Endodermal cell (in vitro differentiated cells): ENCODE data around the gene EIF4E1B. TPM values are rescaled to one million over a fixed set of nuclear protein-coding genes. Genes with fewer than 3 reads are reported as not detected.

Source experiments
- DNase-seq: peaks from one replicate; pipeline ENCODE4 v3.0.0-alpha.2; 2017
- H3K27ac ChIP-seq: 2 replicates; pipeline ENCODE4 v1.5.1; 2013; ENCODE audit warnings: mild to moderate bottlenecking, low read depth, low read length, moderate library complexity
- H3K27me3 ChIP-seq: 2 replicates; pipeline ENCODE4 v1.6.1; 2013; ENCODE audit warnings: mild to moderate bottlenecking, low read length, moderate library complexity; ENCODE audit not compliant: insufficient read depth, control insufficient read depth, poor library complexity, severe bottlenecking
- H3K36me3 ChIP-seq: 2 replicates; pipeline ENCODE4 v1.7.0; 2013; ENCODE audit warnings: mild to moderate bottlenecking, low read length, moderate library complexity; ENCODE audit not compliant: control insufficient read depth, insufficient read depth
- H3K4me1 ChIP-seq: one replicate; pipeline ENCODE4 v1.7.0; 2013; ENCODE audit warnings: low read length; ENCODE audit not compliant: control insufficient read depth, insufficient read depth
- H3K4me3 ChIP-seq: 2 replicates; pipeline ENCODE4 v1.5.1; 2013; ENCODE audit warnings: mild to moderate bottlenecking, low read length, moderate library complexity
- H3K9ac ChIP-seq: 2 replicates; pipeline ENCODE4 v1.6.1; 2013; ENCODE audit warnings: mild to moderate bottlenecking, low read length, moderate library complexity; ENCODE audit not compliant: poor library complexity, severe bottlenecking; ENCODE audit errors: extremely low read depth
- H3K9me3 ChIP-seq: 2 replicates; pipeline ENCODE4 v1.6.1; 2013; ENCODE audit warnings: mild to moderate bottlenecking, low read length, moderate library complexity; ENCODE audit not compliant: control insufficient read depth
- H3K27ac Mint-ChIP-seq: 2 replicates; pipeline ENCODE4 v1.8.0; 2020; ENCODE audit warnings: mixed read lengths
- H3K27me3 Mint-ChIP-seq: 2 replicates; pipeline ENCODE4 v1.8.0; 2021; ENCODE audit warnings: mild to moderate bottlenecking, mixed read lengths; ENCODE audit not compliant: insufficient read depth
- H3K36me3 Mint-ChIP-seq: 2 replicates; pipeline ENCODE4 v1.8.0; 2020; ENCODE audit warnings: low read depth, mixed read lengths
- H3K4me1 Mint-ChIP-seq: 2 replicates; pipeline ENCODE4 v1.8.0; 2020; ENCODE audit warnings: mixed read lengths
- H3K4me3 Mint-ChIP-seq: 2 replicates; pipeline ENCODE4 v1.8.0; 2020; ENCODE audit warnings: mild to moderate bottlenecking, moderate library complexity, mixed read lengths
- H3K9me3 Mint-ChIP-seq: 2 replicates; pipeline ENCODE4 v1.8.0; 2020; ENCODE audit warnings: mild to moderate bottlenecking, mixed read lengths
- CTCF ChIP-seq: fragments of 200-600 bp; sonication (generic); conservative IDR thresholded peaks from 2 replicates; pipeline ENCODE4 v1.5.0; 2021; ENCODE audit warnings: antibody characterized with exemption, mild to moderate bottlenecking
- WGBS, 2 experiments: methylation state at CpG; one replicate each; pipeline versions ENCODE4 v1.1.5 to v1.1.7; 2013; ENCODE audit warnings: missing lambda C conversion rate in 2 of 2, mixed read lengths in 1 of 2; ENCODE audit not compliant: insufficient coverage in 1 of 2, insufficient read length in 1 of 2; 5-methylcytosine and 5-hydroxymethylcytosine counted together
- microRNA-seq: library from miRNA; unstranded; fragments of <30 nt; microRNA quantifications from one replicate; pipeline ENCODE4 v1.2.0, GENCODE V29; 2020; ENCODE audit warnings: borderline microRNAs expressed
- total RNA-seq, 2 donors: library from RNA; stranded (reverse); fragmentation: NEBNext Ultra II Directional in 1 of 2; extraction: Animal tissue kit (Norgen Biotek cat#: 25700) in 1 of 2; gene quantifications; 2 replicates in 1 of 2; 3 replicates in 1 of 2; pipeline ENCODE4 v1.2.1, GENCODE V29; 2021

Gene EIF4E1B
- total RNA-seq, 2 donors from 2014 or later: 1.4 to 2.0 TPM

GRCh38 chr5:176694146-176694545 lies 63.7 kb downstream of the EIF4E1B start:
- H3K4me3 Mint-ChIP-seq: no peak overlapping the region
- no peak overlapping the region for H3K27ac Mint-ChIP-seq
- H3K4me1 Mint-ChIP-seq: peaks cover 24% of the 10 kb centered on the region
- no peaks in the 10 kb centered on the region for H3K9me3 Mint-ChIP-seq
- H3K4me3 ChIP-seq: no peak overlapping the region
- H3K36me3 Mint-ChIP-seq: no peaks in the 10 kb centered on the region
- WGBS, 2 experiments: 87 to 91% methylated on average over 10 of the region's 10 CpGs
- peaks cover 16% of the 10 kb centered on the region for H3K27me3 ChIP-seq
- no peak for TF ChIP-seq CTCF
- H3K9me3 ChIP-seq: no peaks in the 10 kb centered on the region
- H3K27ac ChIP-seq: no peak overlapping the region
- no peak for DNase-seq
- H3K4me1 ChIP-seq: peaks cover 4% of the 10 kb centered on the region
- peaks cover 19% of the 10 kb centered on the region for H3K27me3 Mint-ChIP-seq
- no peaks in the 10 kb centered on the region for H3K36me3 ChIP-seq
- H3K9ac ChIP-seq: no peak overlapping the region

- TF ChIP-seq CTCF: no peak
- Histone ChIP-seq H3K4me3 (no peak overlapping the region), H3K4me1 (peaks cover 4% of the 10 kb centered on the region), H3K27ac (no peak overlapping the region), H3K9ac (no peak overlapping the region), H3K27me3 (peaks cover 16% of the 10 kb centered on the region), H3K36me3 (no peaks in the 10 kb centered on the region), H3K9me3 (no peaks in the 10 kb centered on the region)
- 90 to 92% methylated on average over 8 to 9 of the region's 9 CpGs for WGBS, 2 experiments
- Mint-ChIP-seq H3K27me3 (peaks cover 19% of the 10 kb centered on the region), H3K36me3 (no peaks in the 10 kb centered on the region), H3K4me1 (peaks cover 24% of the 10 kb centered on the region), H3K27ac (no peak overlapping the region), H3K9me3 (no peaks in the 10 kb centered on the region), H3K4me3 (no peak overlapping the region)
- no peak for DNase-seq
These were observed 64.2 kb downstream of the EIF4E1B start for GRCh38 chr5:176694631-176695030.

- Histone ChIP-seq H3K4me1 (peaks cover 4% of the 10 kb centered on the region), H3K9me3 (no peaks in the 10 kb centered on the region), H3K27ac (no peak overlapping the region), H3K36me3 (no peaks in the 10 kb centered on the region), H3K4me3 (no peak overlapping the region), H3K27me3 (peaks cover 16% of the 10 kb centered on the region), H3K9ac (no peak overlapping the region)
- H3K4me1 Mint-ChIP-seq: peaks cover 26% of the 10 kb centered on the region
- TF ChIP-seq CTCF: no peak
- DNase-seq: no peak
- H3K27ac Mint-ChIP-seq: no peak overlapping the region
- 84 to 88% methylated on average over 5 to 8 of the region's 8 CpGs for WGBS, 2 experiments
- no peaks in the 10 kb centered on the region for H3K9me3 Mint-ChIP-seq
- peaks cover 19% of the 10 kb centered on the region for H3K27me3 Mint-ChIP-seq
- no peaks in the 10 kb centered on the region for H3K36me3 Mint-ChIP-seq
- H3K4me3 Mint-ChIP-seq: no peak overlapping the region
These were observed 64.6 kb downstream of the EIF4E1B start for GRCh38 chr5:176695073-176695472.

Small RNAs within 50 kb of the gene (microRNA-seq; reads per million reads assigned to microRNA genes)
- not detected for gene MIR4281

Other genes starting within 250 kb of the EIF4E1B start
- 10 to 100 TPM; 18.6 to 31.3 TPM for gene NOP16, start 242.1 kb upstream of the EIF4E1B start, total RNA-seq
- gene HIGD2A, start 241.9 kb upstream of the EIF4E1B start, total RNA-seq: 100 to 1,000 TPM; 101 to 102 TPM
- gene CLTB, start 214.1 kb upstream of the EIF4E1B start, total RNA-seq: 10 to 100 TPM; 40.9 to 49.7 TPM
- gene FAF2, start 182.3 kb upstream of the EIF4E1B start, total RNA-seq: 10 to 100 TPM; 42.9 to 53.0 TPM
- 100 to 1,000 TPM; 150 to 173 TPM for gene RNF44, start 93.3 kb upstream of the EIF4E1B start, total RNA-seq
- gene CDHR2, start 81.3 kb upstream of the EIF4E1B start, total RNA-seq: under 1 TPM; 0.37 to 0.89 TPM
- gene GPRIN1, start 20.5 kb upstream of the EIF4E1B start, total RNA-seq: 1 to 10 TPM; 4.5 to 4.9 TPM
- 1 to 10 TPM in 1 of 2 donors, under 1 TPM in 1; 0.22 to 1.8 TPM for gene SNCB, start 141 bp upstream of the EIF4E1B start, total RNA-seq
- gene TSPAN17, start 16.8 kb downstream of the EIF4E1B start, total RNA-seq: 10 to 100 TPM; 49.3 to 50.3 TPM
- gene UNC5A, start 179.9 kb downstream of the EIF4E1B start, total RNA-seq: 1 to 10 TPM in 1 of 2 donors, under 1 TPM in 1; 0.89 to 1.4 TPM